Cortex of kidney (tissue), 1 donor: Measurements from ENCODE around the gene DACH2.

Experiments
- DNase-seq: peaks from one replicate; lab custom pipeline; 2025; lab: John Stamatoyannopoulos, UW

The DACH2 gene

DNA sequence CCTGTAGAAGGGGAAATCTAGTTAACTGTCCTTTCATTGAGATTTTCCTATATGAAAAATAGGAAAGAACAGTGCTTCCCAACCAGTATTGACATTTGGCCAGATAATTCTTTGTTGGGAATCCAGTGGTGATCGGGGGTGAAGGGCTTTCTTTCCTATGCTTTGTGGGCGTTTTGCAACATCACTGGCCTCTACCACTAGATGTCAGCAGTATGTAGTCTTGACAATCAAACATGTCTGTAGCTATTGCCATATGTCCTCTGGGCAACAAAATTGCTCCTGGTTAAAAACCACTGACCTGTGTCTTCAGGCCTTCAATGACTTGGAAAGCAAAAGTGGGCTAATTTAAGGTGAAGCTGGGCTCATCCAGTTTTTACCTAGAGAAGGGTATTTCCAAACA lies 658.5 kb downstream of the DACH2 start:
- DNase-seq, result no peak

DNA sequence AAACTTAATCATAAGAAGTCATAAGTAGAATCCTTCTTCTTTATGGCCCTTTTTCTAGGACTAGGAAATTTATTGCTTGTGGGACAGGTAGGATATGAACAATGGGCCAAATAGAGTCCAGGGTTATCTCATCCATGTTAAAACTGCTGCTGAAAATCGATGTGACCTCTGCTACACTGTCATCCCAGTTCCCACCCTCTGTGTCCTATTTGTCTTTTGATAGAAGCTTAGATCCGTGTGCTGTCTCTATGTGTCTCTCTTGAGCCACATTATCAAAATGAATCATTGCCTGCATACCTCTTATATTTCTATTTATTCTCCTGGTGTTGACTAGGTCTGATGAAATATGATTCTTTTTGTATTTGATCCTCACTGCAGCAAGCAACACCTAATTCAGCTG lies 661.4 kb downstream of the DACH2 start:
- DNase-seq, result no peak

DNA sequence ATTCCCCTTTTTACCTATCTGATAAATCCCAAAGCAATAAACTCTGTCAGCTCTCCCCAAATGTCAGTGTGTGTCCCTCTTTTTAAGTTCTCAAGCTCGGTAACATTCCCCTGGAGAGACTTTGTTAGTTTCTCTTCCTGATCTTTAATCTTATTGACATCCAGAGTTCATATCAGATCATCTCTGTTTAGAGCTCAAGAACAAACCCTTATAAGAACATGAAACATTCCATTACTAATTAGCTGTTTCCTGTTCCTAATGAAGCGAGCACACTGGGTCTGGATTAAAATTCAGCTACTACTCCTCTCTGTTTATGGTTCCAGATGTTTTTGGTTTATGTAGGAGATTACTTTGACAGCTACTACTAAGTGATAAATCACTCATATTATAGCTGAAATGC lies 681.5 kb downstream of the DACH2 start:
- DNase-seq, result no peak

DNA sequence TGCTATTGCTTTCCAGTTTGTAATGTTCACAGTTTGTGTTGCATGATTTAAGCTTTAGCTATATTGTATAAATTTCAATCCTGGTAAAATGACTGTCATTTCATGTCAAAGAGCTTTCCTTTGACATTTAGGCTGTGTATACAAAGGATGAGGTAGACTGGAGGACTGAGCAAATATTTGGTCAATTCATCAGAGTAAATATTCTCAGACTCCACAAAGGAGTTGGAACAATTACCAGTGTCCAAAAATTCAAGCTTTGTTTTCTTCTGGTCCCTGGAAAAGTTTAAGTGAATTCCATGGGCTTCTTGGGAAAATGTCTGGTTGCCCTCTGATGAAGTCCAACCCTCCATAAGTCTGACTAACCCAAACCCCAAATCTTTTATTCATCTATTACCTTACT lies 682.4 kb downstream of the DACH2 start:
- DNase-seq, result no peak

DNA sequence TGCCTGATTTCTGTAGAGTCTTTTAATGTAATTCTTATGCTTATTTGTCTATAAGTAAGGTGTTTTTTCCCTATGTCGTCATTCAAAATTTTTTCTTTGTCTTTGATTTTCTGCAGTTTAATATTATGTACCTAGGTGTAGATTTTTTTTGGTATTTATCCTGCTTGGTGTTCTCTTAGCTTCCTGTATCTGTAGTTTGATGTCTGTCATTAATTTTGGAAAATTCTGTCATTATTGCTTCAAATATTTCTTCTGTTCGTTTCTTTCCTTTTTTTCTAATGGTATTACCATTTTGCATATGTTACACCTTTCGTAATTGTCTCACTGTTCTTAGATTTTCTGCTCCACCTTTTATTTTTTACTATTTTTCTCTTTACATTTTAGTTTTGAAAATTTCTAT lies 696.9 kb downstream of the DACH2 start:
- no peak for DNase-seq
